Thyroid gland (tissue), 4 donors: ENCODE data around the gene RNF4. TPM values are rescaled to one million over a fixed set of nuclear protein-coding genes. Genes with fewer than 3 reads are reported as not detected.
A peak's percentile ranks its signal among the peaks of the same experiment; 100 is the strongest.
"Not testable (repeated sequence)": the region's sequence is repeated elsewhere in the genome, so short reads cannot be mapped to it uniquely, and the experiment has no call there.

Experiments used
- DNase-seq, 2 donors: peaks; one replicate each; pipeline ENCODE4 v3.0.0-alpha.2; 2019
- H3K27ac ChIP-seq, 3 donors: fragments of 200-600 bp; sonication (generic); 1 replicate in 2 of 3; 2 replicates in 1 of 3; pipeline ENCODE4 v1.5.1; 2016 to 2019; ENCODE audit warnings: mild to moderate bottlenecking in 1 of 3, moderate library complexity in 1 of 3
- H3K27me3 ChIP-seq: fragments of 200-600 bp; sonication (generic); one replicate; pipeline ENCODE4 v1.5.1; 2019
- H3K36me3 ChIP-seq, 2 donors: fragments of 200-600 bp; sonication (generic); one replicate each; pipeline ENCODE4 v1.5.1; 2016 to 2019
- H3K4me1 ChIP-seq, 2 donors: fragments of 200-600 bp; sonication (generic); one replicate each; pipeline ENCODE4 v1.5.1; 2017 to 2019
- H3K4me3 ChIP-seq, 3 donors: fragments of 200-600 bp; sonication (generic); replicated peaks in 1 of 3; 1 replicate in 2 of 3; 2 replicates in 1 of 3; pipeline ENCODE4 v1.5.1; 2016; ENCODE audit warnings: mild to moderate bottlenecking in 1 of 3
- H3K9me3 ChIP-seq: fragments of 200-600 bp; sonication (generic); one replicate; pipeline ENCODE4 v1.5.1; 2017
- POLR2A ChIP-seq, 2 donors: fragments of 450-650 bp; IDR thresholded peaks; one replicate each; pipeline ENCODE4 v1.6.1; 2017; ENCODE audit warnings: antibody characterized with exemption in 2 of 2, mild to moderate bottlenecking in 2 of 2, moderate library complexity in 1 of 2
- WGBS, 2 donors: methylation state at CpG; one replicate each; pipeline ENCODE4 v1.1.5; 2017; 5-methylcytosine and 5-hydroxymethylcytosine counted together
- intact Hi-C: fragments of 100-400 bp; cut with DNase I; formaldehyde crosslinking; loops from one replicate; pipeline ENCODE4 v1.15.1; 2023
- total RNA-seq, 4 donors: library from RNA; depleted of rRNA; stranded (reverse); fragments of >200 nt; gene quantifications; one replicate each; pipeline ENCODE4 v1.2.3, GENCODE V29; 2016
- TF ChIP-seq, protein P1 (sequence below), 6 experiments: fragments of 200-600 bp in 3 of 6; fragments of 450-650 bp in 3 of 6; sonication (generic) in 3 of 6; IDR thresholded peaks; one replicate each; pipeline ENCODE4 v1.5.1; 2016 to 2019; ENCODE audit warnings: antibody characterized with exemption in 6 of 6, mild to moderate bottlenecking in 2 of 6, inconsistent platforms in 1 of 6, moderate library complexity in 1 of 6

RNF4 gene
- total RNA-seq, 4 donors from 2014 or later: 32.8 to 52.0 (median 43.0) TPM

DNA sequence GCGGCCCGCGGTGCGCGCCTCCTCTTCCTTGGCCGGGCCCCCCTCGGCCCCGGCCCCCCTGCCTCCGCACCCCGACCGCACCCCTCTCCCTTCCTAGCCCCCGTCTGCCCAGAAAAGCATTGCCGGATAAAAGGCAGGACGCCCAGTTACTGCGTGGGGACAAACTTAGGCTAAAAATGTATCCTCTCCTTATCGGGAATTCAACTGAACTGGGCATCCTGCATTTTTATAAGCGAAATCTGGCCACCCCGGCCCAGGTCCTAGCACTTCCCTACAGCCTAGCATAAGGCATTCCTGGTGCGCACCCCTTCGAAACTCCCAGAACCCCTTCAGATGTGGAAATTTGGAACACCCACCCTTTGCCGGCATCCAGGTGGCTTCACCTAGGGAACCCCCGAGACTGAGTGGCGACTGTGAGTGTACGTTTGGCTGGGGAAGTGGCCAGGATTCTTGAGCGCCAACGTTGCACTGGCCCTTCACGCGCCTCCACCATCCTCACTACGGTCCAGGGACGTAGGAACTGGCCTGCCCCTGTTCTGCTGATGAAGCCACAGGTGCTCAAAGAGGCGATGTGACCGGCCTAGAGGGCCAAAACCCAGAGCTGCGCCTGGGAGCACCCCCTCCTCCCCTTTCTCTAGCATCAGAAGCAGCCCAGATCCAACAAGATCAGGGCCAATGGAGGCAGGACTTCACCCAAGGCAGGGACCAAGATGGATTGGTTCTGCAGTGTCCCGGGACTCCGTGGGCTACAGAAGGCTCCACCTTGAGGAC is 5.7 kb upstream of the RNF4 start:
- intact Hi-C loops: no loop called here
- peaks cover 10 to 16% of the 10 kb centered on the region in 2 donors for H3K4me1 ChIP-seq
- no peak for DNase-seq
- H3K4me3 ChIP-seq: peak overlapping the region in 1 of 3 donors; percentile 55
- WGBS, 2 donors: 38 to 52% methylated on average over 15 to 23 of the region's 35 CpGs
- no peak for TF ChIP-seq POLR2A (IDR thresholded peaks at IDR 0.05)
- TF ChIP-seq, protein P1, sequence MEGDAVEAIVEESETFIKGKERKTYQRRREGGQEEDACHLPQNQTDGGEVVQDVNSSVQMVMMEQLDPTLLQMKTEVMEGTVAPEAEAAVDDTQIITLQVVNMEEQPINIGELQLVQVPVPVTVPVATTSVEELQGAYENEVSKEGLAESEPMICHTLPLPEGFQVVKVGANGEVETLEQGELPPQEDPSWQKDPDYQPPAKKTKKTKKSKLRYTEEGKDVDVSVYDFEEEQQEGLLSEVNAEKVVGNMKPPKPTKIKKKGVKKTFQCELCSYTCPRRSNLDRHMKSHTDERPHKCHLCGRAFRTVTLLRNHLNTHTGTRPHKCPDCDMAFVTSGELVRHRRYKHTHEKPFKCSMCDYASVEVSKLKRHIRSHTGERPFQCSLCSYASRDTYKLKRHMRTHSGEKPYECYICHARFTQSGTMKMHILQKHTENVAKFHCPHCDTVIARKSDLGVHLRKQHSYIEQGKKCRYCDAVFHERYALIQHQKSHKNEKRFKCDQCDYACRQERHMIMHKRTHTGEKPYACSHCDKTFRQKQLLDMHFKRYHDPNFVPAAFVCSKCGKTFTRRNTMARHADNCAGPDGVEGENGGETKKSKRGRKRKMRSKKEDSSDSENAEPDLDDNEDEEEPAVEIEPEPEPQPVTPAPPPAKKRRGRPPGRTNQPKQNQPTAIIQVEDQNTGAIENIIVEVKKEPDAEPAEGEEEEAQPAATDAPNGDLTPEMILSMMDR (IDR thresholded peaks at IDR 0.05): no peak
- no peaks in the 10 kb centered on the region for H3K27me3 ChIP-seq
- H3K36me3 ChIP-seq: no peaks in the 10 kb centered on the region
- H3K9me3 ChIP-seq: no peaks in the 10 kb centered on the region
- H3K27ac ChIP-seq: no peak overlapping the region

DNA sequence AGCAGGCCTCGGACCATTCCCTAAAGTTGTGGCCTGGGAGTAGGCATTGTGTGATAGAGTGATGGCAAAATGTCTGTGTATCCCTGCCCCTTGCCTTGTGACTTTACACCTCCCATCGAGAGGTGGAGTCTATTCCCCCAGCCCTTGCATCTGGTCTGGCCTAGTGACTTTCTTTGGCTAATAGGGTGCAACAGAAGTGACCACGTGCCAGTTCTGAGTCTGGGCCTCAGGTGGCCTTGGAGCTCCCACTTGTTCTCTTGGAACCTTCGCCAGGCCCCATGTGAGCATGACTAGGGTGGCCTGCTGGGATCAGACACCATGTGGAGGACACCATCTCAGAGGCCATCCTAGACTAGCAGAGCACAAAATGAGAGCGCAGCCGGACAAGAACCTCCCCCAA is 3.9 kb upstream of the RNF4 start:
- H3K27me3 ChIP-seq: no peaks in the 10 kb centered on the region
- no peak overlapping the region for H3K27ac ChIP-seq
- DNase-seq: no peak
- TF ChIP-seq, protein P1 (IDR thresholded peaks at IDR 0.05): no peak
- TF ChIP-seq POLR2A (IDR thresholded peaks at IDR 0.05): no peak
- H3K36me3 ChIP-seq: no peaks in the 10 kb centered on the region
- 89 to 95% methylated on average over 6 of the region's 6 CpGs for WGBS, 2 donors
- no peaks in the 10 kb centered on the region for H3K9me3 ChIP-seq
- H3K4me1 ChIP-seq: peaks cover 14 to 21% of the 10 kb centered on the region in 2 donors
- intact Hi-C loops: no loop called here
- H3K4me3 ChIP-seq: no peak overlapping the region

DNA sequence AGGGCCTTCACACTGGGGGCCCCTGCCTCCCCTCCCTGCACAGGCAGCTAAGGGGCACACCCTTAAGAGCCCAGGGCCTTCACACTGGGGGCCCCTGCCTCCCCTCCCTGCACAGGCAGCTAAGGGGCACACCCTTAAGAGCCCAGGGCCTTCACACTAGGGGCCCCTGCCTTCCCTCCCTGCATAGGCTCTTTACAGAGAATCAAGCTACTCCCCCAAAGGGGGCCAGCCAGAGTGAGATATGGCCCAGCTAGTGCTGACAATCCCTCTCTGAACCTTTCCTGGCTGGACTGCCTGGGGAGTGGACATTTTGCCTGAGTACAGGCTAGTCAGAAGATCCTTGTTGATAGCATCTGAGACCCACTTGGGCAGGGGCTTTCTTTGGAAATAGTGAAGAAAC is 3.4 kb upstream of the RNF4 start:
- H3K27me3 ChIP-seq, intact Hi-C loops, H3K36me3 ChIP-seq, DNase-seq, H3K9me3 ChIP-seq, H3K27ac ChIP-seq, H3K4me3 ChIP-seq: not testable (repeated sequence)
- peaks cover 19 to 26% of the 10 kb centered on the region in 2 donors for H3K4me1 ChIP-seq

DNA sequence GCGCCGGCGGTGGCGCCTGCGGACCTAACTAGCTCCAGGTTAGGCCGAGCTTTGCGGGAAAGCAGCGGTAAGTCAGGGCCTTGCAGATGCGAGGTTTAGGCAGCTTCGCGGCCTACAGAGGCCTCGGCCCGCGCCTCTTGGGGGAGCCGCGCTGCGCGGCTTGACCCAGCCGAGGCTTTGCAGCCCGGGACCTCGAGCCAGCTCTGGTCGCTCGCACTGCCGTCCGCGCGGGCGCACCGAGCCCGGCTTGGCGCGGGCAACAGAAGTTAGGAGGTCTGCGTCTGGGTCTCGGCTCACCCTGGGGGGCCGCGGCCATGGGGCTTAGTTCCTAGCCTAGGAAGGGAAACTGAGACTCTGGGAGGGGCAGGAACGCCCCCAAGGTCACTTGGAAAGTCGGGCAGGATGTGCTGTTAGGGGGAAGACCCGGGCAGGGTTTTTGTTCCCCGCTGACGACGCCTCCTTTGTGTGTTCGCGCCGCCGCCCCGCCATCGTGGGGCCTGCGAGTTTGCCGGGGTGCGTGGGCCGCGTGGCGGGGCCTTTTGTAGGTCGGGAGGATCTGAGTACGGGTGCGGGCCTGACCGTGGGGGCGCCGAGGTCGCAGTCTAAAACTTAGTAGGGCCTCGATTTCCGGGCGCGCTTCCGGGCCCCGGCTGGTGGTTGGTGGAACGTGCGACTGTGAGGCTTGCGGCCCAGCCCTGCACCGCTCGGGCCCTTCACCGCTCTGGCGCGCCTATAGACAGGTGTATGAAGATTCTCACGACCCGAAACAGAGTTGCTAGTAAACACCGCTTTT is 482 bp downstream of the RNF4 start:
- Histone ChIP-seq H3K4me3 (peak overlapping the region; percentile 52 to 96 (median 83)), H3K27me3 (no peaks in the 10 kb centered on the region), H3K4me1 (peaks cover 19 to 22% of the 10 kb centered on the region in 2 donors), H3K9me3 (no peaks in the 10 kb centered on the region), H3K27ac (peak overlapping the region; percentile 80 to 87 (median 80)), H3K36me3 (no peaks in the 10 kb centered on the region)
- TF ChIP-seq, protein P1 (IDR thresholded peaks at IDR 0.05): no peak
- TF ChIP-seq POLR2A (IDR thresholded peaks at IDR 0.05): no peak
- DNase-seq: peak; percentile 44 to 50
- 0 to 1% methylated on average over 28 to 52 of the region's 78 CpGs for WGBS, 2 donors
- intact Hi-C loops: no loop called here

DNA sequence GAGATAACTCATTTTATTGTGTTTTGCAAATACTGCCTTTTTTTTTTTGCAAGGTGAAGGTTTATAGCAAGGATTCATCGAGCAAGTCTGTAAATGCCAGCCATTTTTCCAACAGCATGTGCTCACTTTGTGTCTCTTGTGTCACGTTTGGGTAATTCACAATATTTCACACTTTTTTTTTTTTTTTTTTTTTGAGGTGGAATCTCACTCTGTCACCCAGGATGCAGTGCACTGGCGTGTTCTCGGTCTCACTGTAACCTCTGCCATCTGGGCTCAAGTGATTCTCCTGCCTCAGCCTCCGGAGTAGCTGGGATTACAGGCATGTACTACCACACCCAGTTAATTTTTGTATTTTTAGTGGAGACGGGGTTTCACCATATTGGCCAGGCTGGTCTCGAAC is 1.9 kb downstream of the RNF4 start:
- peaks cover 23 to 29% of the 10 kb centered on the region in 2 donors for H3K4me1 ChIP-seq
- no peaks in the 10 kb centered on the region for H3K36me3 ChIP-seq
- intact Hi-C loops: no loop called here
- WGBS, 2 donors: 87 to 90% methylated on average over 7 of the region's 7 CpGs
- H3K4me3 ChIP-seq: no peak overlapping the region
- H3K27ac ChIP-seq: no peak overlapping the region
- no peaks in the 10 kb centered on the region for H3K27me3 ChIP-seq
- DNase-seq: no peak
- H3K9me3 ChIP-seq: no peaks in the 10 kb centered on the region
- TF ChIP-seq POLR2A (IDR thresholded peaks at IDR 0.05): no peak
- TF ChIP-seq, protein P1 (IDR thresholded peaks at IDR 0.05): no peak
